Mammary epithelial cell (primary cell): ENCODE results near the gene NAB2.

Experiments
- CTCF ChIP-seq, 2 donors: IDR thresholded peaks in 1 of 2; conservative IDR thresholded peaks in 1 of 2; 2 replicates each; pipeline ENCODE4 v1.5.1; 2011 to 2012; ENCODE audit warnings: inconsistent platforms in 2 of 2, low read length in 2 of 2, mild to moderate bottlenecking in 2 of 2, control low read depth in 1 of 2, low read depth in 1 of 2; ENCODE audit not compliant: insufficient read depth in 1 of 2; ENCODE audit errors: extremely low read depth in 1 of 2
- EZH2 ChIP-seq: IDR thresholded peaks from 2 replicates; pipeline ENCODE4 v1.6.1; 2012; ENCODE audit warnings: low read length, inconsistent platforms, borderline replicate concordance

GRCh38 chr12:57124261-57124877 is 35.5 kb downstream of the NAB2 start:
- TF ChIP-seq CTCF (conservative IDR thresholded peaks at IDR 0.05 in 1 of 2, IDR thresholded peaks at IDR 0.05 in 1 of 2; ENCODE audit: extremely low read depth in 1 of 2, insufficient read depth in 1 of 2, low read depth in 1 of 2, low read length in 2 of 2) = peak; percentile 91 to 95
- TF ChIP-seq EZH2 = no peak
